Chondrocyte (in vitro differentiated cells): ENCODE results near the gene RWDD1. TPM values are rescaled to one million over a fixed set of nuclear protein-coding genes. Genes with fewer than 3 reads are reported as not detected.

ENCODE experiments used
- DNase-seq: peaks from one replicate; pipeline ENCODE4 v3.0.0; 2021; ENCODE audit warnings: mixed read lengths, low spot score
- H3K27ac Mint-ChIP-seq: one replicate; pipeline ENCODE4 v1.8.0; 2021; ENCODE audit warnings: mild to moderate bottlenecking, moderate library complexity, mixed read lengths; ENCODE audit not compliant: unreplicated experiment
- H3K27me3 Mint-ChIP-seq: 2 replicates; pipeline ENCODE4 v1.8.0; 2021; ENCODE audit warnings: low read depth, mixed read lengths
- H3K36me3 Mint-ChIP-seq: 2 replicates; pipeline ENCODE4 v1.8.0; 2021; ENCODE audit warnings: low read depth, mixed read lengths
- H3K4me1 Mint-ChIP-seq: 2 replicates; pipeline ENCODE4 v1.8.0; 2021; ENCODE audit warnings: low read depth, mild to moderate bottlenecking, mixed read lengths
- H3K4me3 Mint-ChIP-seq: one replicate; pipeline ENCODE4 v1.8.0; 2021; ENCODE audit warnings: mild to moderate bottlenecking, moderate library complexity, mixed read lengths; ENCODE audit not compliant: unreplicated experiment
- H3K9me3 Mint-ChIP-seq: 2 replicates; pipeline ENCODE4 v1.8.0; 2021; ENCODE audit warnings: low read depth, mixed read lengths
- total RNA-seq: library from RNA; stranded (reverse); gene quantifications from 3 replicates; pipeline ENCODE4 v1.2.1, GENCODE V29; 2021
- TF ChIP-seq, protein P1 (sequence below): fragments of 200-600 bp; sonication (generic); IDR thresholded peaks from 2 replicates; pipeline ENCODE4 v1.5.0; 2021; ENCODE audit warnings: antibody characterized with exemption, mild to moderate bottlenecking, moderate library complexity

RWDD1 gene
- total RNA-seq, 1 donor from 2014 or later: 44.4 TPM

DNA sequence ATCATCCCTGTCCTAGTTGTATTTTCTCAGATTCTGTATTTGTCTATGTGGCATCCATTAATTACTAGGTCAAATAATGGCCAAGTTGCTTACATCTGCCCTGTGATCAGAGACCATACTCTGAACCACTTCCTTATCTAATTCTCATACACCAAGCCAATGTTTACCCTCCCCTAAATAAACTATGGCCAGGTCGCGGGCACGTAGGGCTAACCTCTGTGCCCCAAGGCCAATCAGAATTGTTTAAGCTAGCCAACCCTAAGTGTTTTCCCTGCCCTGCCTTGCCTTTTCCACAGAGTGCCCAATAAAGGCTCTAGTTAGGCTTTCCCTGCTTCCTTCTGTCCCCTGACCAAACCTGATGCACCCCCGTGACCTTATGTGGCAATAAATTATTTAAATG is 20.5 kb upstream of the RWDD1 start:
- H3K9me3 Mint-ChIP-seq: no peaks in the 10 kb centered on the region
- DNase-seq: no peak
- TF ChIP-seq, protein P1, sequence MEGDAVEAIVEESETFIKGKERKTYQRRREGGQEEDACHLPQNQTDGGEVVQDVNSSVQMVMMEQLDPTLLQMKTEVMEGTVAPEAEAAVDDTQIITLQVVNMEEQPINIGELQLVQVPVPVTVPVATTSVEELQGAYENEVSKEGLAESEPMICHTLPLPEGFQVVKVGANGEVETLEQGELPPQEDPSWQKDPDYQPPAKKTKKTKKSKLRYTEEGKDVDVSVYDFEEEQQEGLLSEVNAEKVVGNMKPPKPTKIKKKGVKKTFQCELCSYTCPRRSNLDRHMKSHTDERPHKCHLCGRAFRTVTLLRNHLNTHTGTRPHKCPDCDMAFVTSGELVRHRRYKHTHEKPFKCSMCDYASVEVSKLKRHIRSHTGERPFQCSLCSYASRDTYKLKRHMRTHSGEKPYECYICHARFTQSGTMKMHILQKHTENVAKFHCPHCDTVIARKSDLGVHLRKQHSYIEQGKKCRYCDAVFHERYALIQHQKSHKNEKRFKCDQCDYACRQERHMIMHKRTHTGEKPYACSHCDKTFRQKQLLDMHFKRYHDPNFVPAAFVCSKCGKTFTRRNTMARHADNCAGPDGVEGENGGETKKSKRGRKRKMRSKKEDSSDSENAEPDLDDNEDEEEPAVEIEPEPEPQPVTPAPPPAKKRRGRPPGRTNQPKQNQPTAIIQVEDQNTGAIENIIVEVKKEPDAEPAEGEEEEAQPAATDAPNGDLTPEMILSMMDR: no peak
- no peak overlapping the region for H3K4me3 Mint-ChIP-seq
- H3K4me1 Mint-ChIP-seq: no peaks in the 10 kb centered on the region
- H3K27me3 Mint-ChIP-seq: peaks cover 3% of the 10 kb centered on the region
- H3K36me3 Mint-ChIP-seq: no peaks in the 10 kb centered on the region
- no peak overlapping the region for H3K27ac Mint-ChIP-seq

DNA sequence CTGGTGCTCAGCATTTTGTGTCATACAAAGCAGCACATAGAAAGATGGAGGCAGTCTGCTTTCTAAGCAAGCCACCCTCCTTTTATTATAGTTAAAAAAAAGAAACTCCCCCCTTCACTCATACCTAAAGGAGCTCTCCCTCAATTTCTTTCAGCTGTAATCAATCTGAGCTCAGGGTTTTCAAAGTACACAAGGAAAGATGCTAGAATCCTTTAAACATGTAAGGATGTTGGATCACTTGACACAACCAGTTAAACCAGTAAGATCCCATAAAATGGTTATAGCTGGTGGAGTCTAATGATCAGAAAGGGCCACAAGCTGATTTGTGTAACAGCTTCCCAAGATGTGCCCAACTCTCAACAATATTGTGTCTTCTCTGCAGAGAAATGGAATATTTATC is 17.9 kb upstream of the RWDD1 start, which contains the start of gene CALHM4:
Gene CALHM4, plus strand, starts transcription at position 301 of the 400 bp plus-strand sequence. Its CDS starts 43 bp downstream, at position 344.
- H3K27me3 Mint-ChIP-seq: peaks cover 3% of the 10 kb centered on the region
- no peak within 1 kb of the TSS for H3K27ac Mint-ChIP-seq
- TF ChIP-seq, protein P1: no peak
- H3K4me3 Mint-ChIP-seq: no peak within 1 kb of the TSS
- H3K36me3 Mint-ChIP-seq: no peaks in the 10 kb centered on the region
- H3K4me1 Mint-ChIP-seq: peaks cover 10% of the 10 kb centered on the region
- no peaks in the 10 kb centered on the region for H3K9me3 Mint-ChIP-seq
- DNase-seq: no peak

DNA sequence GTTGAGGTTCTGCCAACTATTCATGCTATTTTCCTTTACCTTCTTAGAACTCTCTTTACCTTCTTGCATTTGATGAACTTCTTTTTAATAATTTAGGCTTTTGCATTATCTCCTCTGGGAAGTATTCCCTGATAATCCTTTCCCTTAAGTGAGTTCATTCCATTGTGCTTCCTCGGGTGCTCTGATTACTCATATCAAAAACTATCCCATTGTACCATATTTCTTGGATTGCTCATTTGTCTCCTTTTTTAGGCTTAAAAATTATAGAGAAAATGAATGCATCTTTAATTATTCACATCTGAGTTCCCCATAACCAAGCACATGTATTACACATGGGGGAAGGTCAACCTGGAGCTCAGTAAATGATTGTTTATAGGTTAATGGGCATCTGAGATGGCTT is 15.2 kb upstream of the RWDD1 start:
- peaks cover 12% of the 10 kb centered on the region for H3K4me1 Mint-ChIP-seq
- no peak overlapping the region for H3K27ac Mint-ChIP-seq
- no peaks in the 10 kb centered on the region for H3K9me3 Mint-ChIP-seq
- H3K36me3 Mint-ChIP-seq: no peaks in the 10 kb centered on the region
- peaks cover 3% of the 10 kb centered on the region for H3K27me3 Mint-ChIP-seq
- no peak overlapping the region for H3K4me3 Mint-ChIP-seq
- no peak for DNase-seq
- TF ChIP-seq, protein P1: no peak

DNA sequence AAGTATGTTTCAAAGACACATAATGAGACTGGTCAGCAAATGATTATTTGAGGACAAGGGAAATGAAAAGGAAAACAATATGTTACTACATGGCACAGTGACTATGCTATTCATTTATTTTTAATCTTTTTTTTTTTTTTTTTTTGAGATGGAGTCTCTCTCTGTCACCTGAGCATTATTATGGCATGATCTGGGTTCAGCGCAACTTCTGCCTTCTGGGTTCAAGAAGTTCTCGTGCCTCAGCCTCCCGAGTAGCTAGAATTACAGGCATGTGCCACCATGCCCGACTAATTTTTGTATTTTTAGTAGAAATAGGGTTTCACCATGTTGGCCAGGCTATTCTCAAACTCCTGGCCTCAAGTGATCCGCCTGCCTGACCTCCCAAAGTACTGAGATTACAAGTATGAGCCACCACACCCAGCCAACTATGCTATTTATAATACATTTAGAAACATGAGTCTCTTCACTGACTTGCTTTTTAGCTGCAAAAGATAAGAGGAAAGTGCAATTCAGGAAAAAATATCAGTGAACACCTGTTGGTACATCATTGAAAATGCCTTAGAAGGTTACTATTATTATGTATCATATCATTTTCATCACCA is 14.4 kb upstream of the RWDD1 start:
- H3K4me1 Mint-ChIP-seq: peaks cover 15% of the 10 kb centered on the region
- no peaks in the 10 kb centered on the region for H3K36me3 Mint-ChIP-seq
- no peak overlapping the region for H3K27ac Mint-ChIP-seq
- H3K9me3 Mint-ChIP-seq: no peaks in the 10 kb centered on the region
- H3K27me3 Mint-ChIP-seq: peaks cover 3% of the 10 kb centered on the region
- TF ChIP-seq, protein P1: no peak
- H3K4me3 Mint-ChIP-seq: no peak overlapping the region
- no peak for DNase-seq

DNA sequence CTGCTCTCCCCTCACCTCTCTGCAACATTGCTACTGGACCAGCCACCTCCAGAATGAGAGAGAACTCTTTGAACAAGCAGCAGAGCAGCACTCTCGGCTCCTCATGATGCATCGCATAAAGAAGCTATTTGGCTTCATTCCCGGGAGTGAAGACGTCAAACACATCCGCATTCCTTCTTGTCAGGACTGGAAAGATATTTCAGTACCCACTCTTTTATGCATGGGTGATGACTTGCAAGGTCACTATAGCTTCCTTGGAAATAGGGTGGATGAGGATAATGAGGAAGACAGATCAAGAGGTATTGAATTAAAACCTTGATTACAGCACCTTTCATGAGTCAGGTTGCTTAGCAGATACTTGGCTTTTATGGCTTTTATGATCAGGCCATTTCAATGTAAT is 13.4 kb upstream of the RWDD1 start:
- Mint-ChIP-seq H3K4me1 (peaks cover 15% of the 10 kb centered on the region), H3K36me3 (no peaks in the 10 kb centered on the region), H3K9me3 (no peaks in the 10 kb centered on the region), H3K27ac (peak overlapping the region; percentile 84), H3K27me3 (peaks cover 3% of the 10 kb centered on the region), H3K4me3 (no peak overlapping the region)
- TF ChIP-seq, protein P1: no peak
- DNase-seq: no peak
